HEK293 (cell line): ENCODE data around the gene PRSS56.

Source experiments
- CTCF ChIP-seq: fragments of 450-650 bp; formaldehyde crosslinking; IDR thresholded peaks from 2 replicates; pipeline ENCODE4 v1.5.1; 2016; ENCODE audit warnings: missing biosample characterization, missing genetic modification characterization
- ZNF776 ChIP-seq: fragments of 450-650 bp; formaldehyde crosslinking; IDR thresholded peaks from 2 replicates; pipeline ENCODE4 v1.5.0; 2017; ENCODE audit warnings: missing biosample characterization, missing genetic modification characterization, borderline replicate concordance

GRCh38 chr2:232547991-232548390 is 27.8 kb downstream of the PRSS56 start:
- TF ChIP-seq CTCF (tag by site-specific recombination) (no peak), ZNF776 (tag by site-specific recombination) (no peak)
